Dermis blood vessel endothelial cell (primary cell): ENCODE results near the gene ADAMTS18. TPM values are rescaled to one million over a fixed set of nuclear protein-coding genes. Genes with fewer than 3 reads are reported as not detected.
"Not testable (repeated sequence)": the region's sequence is repeated elsewhere in the genome, so short reads cannot be mapped to it uniquely, and the experiment has no call there.

Experiments
- DNase-seq: peaks from one replicate; pipeline ENCODE4 v3.0.0; 2010
- total RNA-seq: library from RNA; depleted of rRNA; stranded (reverse); fragments of >200 nt; gene quantifications from 2 replicates; pipeline ENCODE4 v1.2.3, GENCODE V29; 2014

ADAMTS18 gene, protein sequence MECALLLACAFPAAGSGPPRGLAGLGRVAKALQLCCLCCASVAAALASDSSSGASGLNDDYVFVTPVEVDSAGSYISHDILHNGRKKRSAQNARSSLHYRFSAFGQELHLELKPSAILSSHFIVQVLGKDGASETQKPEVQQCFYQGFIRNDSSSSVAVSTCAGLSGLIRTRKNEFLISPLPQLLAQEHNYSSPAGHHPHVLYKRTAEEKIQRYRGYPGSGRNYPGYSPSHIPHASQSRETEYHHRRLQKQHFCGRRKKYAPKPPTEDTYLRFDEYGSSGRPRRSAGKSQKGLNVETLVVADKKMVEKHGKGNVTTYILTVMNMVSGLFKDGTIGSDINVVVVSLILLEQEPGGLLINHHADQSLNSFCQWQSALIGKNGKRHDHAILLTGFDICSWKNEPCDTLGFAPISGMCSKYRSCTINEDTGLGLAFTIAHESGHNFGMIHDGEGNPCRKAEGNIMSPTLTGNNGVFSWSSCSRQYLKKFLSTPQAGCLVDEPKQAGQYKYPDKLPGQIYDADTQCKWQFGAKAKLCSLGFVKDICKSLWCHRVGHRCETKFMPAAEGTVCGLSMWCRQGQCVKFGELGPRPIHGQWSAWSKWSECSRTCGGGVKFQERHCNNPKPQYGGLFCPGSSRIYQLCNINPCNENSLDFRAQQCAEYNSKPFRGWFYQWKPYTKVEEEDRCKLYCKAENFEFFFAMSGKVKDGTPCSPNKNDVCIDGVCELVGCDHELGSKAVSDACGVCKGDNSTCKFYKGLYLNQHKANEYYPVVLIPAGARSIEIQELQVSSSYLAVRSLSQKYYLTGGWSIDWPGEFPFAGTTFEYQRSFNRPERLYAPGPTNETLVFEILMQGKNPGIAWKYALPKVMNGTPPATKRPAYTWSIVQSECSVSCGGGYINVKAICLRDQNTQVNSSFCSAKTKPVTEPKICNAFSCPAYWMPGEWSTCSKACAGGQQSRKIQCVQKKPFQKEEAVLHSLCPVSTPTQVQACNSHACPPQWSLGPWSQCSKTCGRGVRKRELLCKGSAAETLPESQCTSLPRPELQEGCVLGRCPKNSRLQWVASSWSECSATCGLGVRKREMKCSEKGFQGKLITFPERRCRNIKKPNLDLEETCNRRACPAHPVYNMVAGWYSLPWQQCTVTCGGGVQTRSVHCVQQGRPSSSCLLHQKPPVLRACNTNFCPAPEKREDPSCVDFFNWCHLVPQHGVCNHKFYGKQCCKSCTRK (N-terminal part only)
- 64.5 and 89.3 TPM in 2 replicates for total RNA-seq

DNA sequence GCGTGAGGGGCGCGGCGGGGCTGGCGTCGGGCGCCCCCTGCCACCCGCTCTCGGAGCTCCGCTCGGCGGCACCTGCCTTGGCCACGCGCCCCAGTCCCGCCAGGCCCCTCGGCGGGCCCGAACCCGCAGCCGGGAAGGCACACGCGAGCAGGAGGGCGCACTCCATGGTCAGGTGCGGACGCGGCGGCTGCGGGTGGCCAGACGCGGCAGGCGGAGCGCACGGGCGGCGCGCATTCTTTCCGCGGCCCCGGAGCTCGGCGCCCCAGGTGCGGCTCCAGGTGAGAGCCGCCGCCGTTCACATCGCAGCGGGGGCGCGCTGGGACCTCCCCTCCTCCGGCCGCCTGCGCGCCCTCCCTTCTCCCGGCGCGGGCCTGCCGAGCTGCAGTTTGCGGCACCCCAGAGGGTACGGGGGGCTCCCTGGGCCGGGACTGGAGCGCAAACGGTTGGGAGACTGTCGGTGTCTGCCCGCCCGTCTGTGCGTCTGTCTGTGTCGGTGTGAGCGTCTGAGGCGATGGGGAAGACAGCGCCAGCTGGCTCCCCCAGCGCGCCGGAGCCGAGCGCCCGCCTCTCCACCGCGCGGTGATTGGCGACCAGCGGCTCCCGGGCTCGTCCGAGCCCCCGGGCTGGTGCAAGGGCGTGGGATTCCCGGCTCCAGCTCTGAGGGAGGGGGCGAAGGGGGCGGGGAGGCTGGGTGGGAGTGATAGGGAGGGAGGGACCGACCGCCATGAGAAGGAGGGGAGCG lies at the start of gene ADAMTS18:
Gene ADAMTS18, minus strand, starts transcription at position 505 of the 742 bp plus-strand sequence. Its CDS starts 339 bp downstream, at position 166.
- peak; percentile 68 for DNase-seq

DNA sequence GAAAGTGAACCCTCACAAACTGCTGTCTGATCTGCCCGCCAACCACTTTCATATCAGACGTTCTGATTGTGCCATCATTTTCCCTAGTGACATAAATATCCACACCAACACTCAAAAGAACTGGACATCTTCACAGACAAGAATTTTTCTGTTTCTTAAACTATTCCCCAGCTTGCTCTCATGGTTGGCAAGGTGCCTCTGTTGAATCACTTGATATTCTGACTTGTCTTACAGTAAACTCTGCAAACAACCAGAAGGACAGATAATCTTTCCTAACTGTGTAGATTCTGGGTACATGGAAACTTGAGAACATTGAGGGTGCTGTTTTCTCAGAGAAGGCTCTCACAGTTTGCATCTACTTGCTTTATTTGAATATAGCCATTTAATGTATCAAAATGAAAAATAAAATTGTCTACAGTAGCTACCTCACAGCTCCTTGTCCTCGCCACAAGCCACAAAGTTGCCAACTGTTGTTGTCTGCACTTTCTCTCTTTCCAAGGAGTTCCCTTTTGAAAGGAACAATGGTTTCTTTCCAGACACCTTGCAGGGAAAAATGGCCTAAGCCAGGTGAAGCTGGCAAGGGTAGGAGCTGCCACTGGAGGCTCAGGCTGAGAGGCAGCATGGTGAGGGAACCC lies 46.0 kb upstream of the ADAMTS18 start:
- DNase-seq, result no peak

DNA sequence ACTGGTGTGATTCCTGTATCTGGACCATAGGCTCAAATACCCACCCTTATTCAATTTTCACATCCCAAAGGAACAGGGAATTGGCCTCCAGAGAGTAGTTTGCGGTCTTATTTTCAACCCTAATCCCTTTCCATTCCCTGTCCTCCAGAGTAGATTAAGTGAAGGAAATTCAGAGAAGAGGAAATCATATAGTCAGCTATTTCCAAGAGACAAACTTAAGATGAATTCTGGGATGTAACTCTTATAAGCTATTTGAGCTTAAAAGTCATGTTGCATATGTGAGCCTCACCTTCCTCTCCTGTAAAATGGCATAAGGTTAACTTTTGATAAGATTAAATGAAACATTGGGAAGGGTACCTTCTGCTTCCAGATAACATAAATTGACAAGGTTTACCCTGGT lies 37.4 kb upstream of the ADAMTS18 start:
- no peak for DNase-seq

DNA sequence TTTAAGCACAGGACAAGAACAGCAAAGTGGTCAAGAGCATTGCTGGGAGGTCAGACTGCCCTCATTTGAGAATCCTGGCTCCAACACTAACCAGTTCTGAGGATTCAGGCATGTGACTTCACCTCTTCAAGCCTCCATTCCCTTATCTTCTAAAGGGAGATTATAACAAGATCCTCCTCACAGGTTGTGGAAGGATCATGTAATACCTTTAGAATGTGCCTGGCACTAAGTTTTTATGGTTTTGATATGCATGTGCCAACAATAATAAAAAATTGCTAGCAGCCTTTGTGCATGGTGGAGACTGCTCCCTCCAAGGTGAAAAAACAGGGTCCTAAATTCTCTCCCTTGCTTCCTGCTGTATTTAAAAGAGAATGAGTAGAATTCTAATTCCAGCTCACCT lies 36.0 kb upstream of the ADAMTS18 start:
- no peak for DNase-seq

DNA sequence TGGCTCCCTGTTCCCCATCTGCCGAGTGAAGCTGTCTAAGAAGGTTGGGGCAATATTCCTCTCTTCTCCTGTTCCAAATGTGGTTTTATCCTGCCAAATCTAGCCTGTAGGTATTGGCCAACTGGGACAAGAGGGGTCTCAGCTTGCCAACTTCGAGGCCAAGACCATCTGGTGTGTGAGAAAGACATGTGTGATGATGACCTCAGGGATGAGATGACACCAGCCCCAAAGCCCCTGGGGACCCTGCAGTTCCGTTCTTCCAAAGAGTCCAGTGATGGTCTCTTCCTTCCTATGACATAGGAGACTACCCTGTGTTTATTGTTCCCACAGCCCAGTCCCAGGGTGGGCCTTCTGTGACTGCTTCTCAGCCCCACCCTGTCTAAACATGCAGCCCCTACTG lies 34.8 kb upstream of the ADAMTS18 start:
- DNase-seq, result no peak

DNA sequence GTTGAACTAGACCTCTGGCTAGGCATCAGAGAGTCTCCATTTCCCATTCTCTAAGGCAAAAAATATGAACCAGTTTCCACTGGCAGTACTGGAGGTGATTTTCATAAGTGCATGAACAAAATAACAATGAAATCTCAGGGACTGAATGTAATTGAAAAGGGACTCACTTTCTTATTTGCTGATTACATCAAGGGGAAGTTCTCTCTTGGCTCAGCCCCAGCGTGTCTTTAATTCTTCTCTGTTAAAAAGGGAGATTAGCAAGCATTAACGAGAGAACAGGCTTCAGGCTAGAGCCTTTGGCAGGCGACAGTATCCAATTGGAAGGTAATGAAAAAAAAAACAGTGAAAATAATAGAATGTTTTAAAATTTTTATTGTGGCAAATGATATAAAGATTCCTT lies 34.0 kb upstream of the ADAMTS18 start:
- peak; percentile 41 for DNase-seq

DNA sequence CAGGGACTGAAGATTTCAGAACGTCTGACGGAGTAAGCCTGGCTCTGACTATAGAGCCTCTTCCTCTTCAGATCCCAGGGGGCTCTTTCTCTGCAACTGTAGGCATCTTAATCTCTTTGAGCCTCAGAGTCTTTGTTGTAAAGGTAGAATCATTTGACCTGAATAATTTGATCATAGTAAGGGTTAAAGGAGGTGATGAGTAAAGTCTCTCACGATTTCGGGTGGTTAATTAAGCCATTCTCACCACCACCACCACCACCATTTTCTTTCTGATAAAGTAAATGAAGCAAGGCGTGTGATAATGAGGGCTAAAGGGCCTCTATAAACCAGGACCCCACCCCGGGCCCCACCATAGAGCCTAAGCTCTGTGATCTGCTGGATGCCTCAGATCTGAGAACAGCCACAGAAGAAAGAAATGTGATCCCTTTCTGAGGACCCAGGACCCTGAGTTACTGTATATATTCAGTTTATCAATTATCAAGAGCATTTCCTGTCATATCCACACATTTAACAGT lies 33.0 kb upstream of the ADAMTS18 start:
- no peak for DNase-seq

DNA sequence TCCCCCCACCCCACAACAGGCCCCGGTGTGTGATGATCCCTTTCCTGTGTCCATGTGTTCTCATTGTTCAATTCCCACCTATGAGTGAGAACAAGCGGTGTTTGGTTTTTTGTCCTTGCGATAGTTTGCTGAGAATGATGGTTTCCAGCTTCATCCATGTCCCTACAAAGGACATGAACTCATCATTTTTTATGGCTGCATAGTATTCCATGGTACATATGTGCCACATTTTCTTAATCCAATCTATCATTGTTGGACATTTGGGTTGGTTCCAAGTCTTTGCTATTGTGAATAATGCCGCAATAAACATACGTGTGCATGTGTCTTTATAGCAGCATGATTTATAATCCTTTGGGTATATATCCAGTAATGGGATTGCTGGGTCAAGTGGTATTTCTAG lies 28.8 kb upstream of the ADAMTS18 start:
- not testable (repeated sequence) for DNase-seq

DNA sequence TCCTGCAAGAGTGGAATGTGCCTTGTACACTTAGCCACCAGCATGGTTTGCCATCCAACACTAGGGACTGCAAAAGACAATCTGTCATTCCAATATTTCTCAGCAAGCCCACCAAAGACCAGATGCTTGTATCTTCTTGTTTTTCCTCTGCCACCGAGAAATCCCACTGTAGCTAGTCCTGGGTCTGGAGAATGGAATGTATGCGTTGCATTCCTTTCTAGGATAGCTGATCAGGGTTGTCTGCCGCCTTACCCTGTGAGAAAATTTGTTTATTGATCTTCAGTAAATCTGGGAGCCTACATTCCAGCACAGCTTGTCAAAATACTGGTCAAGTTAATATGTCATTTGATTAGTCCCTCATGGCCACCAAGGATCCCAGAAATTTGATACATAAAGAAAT lies 28.1 kb upstream of the ADAMTS18 start:
- DNase-seq, result no peak

DNA sequence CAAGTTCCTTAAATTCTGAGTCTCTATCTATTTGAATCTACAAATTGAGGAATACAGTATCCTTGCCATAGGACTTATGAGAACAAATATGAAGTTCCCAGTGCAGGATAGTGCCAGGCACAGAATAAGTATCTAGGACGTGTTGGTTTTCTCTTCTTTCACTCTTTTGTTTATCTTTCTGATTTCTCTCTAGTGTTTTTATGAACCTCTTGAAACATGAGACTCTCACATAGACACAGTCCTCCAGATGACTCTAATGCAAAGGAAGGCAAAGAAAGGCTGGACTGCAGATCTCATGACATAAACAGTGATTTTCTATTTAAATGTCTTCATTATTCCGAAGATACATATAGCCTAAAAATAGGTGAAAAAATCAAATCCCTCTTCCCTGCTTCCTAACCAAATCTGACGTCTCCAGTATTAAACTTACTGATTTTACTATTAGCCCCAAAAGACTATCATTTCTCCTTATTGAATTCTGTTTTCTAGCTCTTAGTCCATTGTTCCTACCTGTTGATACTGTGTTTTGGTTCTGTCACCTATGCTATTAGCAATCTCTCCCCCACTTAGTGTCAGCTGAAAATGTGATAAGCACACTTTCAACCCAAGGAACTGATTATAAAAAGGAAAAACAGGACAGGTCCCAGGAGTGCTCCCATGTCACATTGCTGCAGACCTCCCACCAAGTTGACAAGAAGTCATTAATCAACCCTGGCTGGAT lies 24.9 kb upstream of the ADAMTS18 start:
- DNase-seq, result no peak

DNA sequence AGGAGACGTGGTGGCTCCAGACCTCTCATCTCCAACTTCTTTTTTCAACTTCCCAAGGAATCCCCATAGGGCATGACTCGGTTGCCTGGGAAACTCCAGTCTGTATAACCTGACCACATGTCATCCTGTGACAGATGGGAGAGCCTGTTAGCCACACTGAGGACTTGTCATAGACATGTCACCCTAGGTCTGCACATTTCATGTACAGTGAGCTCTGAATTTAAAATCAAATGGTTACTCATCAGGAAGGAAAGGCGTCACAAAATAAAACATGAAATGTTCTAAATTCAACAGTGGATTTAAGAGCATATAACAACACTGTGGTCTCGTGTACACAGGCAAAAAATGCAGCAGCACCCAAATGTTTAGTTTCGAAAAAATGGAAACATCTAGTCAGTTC lies 22.2 kb upstream of the ADAMTS18 start:
- DNase-seq, result peak; percentile 92

DNA sequence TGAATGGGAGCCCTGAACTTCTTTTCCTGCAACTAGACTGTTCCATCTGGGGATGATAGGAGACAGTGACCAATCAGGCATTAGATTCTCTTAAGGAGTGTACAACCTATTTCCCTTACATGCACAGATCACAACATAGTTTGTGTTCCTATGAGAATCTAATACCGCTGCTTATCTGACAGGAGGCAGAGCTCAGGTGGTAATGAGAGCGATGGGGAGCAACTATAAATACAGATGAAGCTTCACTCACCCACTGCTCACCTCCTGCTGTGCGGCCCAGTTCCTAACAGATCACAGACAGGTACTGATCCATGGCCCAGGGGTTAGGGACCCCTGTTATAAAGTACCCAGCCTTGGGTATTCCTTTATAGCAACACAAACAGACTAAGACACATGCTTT lies 17.4 kb upstream of the ADAMTS18 start:
- no peak for DNase-seq

DNA sequence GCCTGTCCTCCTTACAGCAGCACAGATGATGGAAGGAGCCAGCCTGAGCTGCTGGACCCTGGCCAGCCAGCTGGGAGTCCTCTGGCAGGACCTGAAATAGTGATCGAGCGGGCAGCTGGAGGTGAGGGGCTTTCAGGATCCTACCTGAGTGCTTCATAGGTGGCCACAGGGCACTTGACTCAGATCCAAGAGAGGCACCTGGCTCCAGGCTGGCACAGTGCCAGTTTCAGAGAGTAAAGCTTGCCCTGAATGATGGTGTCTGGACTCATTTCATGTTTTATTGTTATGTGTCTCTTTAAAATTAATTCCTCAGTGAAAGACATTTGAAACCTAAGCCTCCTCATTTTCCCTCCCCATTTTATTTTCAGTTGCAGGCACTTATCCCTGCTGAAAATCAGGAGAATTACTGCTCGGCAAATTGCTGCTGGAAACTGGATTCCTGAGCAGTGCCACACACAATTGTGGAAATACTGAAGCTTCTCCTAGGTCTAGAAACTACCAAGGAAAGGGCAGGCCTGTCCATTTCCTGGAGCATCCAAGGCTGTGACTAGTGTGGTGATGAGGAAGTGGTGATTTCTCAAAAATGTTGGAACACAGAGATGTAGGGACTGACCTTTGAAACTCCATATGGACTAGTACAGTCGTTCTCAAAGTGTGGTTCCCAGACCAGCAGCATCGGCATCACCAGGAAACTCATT lies 16.1 kb upstream of the ADAMTS18 start:
- DNase-seq, result no peak

DNA sequence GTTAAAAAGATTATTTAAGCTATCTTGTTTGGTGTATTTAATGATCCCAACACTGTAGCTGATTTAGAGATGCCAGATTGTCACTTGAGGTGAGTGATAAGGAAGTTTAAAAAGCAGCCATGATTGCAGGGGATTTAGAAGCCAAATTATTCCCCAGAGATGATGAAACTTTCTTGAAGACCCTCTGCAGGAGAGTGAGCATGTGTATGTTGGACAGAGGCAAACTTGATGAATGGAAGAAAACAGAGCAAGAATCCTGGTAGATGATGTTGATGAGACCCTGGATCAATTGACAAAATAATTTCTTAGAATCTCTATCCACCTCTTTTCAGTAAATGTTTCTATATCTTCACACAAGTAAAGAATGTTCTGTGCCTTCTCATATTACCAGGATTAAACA lies 14.4 kb upstream of the ADAMTS18 start:
- DNase-seq, result no peak

DNA sequence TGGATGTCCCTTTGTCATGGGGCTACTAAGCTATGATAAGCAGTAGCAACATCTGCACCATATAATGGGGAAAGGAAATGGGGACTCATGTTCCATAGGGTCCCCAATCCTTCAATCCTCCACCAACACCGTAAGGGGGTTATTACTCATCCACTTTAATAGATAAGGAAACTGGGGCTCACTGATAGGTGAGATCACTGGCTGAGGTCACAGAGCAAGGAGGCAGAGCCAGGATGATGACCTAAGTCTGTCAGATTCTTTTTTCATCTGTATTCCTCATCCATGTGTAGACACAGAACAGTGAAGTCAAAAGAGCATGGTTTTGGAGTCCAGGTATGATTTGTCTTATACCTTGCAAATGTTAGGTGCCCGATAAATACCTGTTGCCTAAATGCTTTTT lies 10.5 kb upstream of the ADAMTS18 start:
- no peak for DNase-seq

DNA sequence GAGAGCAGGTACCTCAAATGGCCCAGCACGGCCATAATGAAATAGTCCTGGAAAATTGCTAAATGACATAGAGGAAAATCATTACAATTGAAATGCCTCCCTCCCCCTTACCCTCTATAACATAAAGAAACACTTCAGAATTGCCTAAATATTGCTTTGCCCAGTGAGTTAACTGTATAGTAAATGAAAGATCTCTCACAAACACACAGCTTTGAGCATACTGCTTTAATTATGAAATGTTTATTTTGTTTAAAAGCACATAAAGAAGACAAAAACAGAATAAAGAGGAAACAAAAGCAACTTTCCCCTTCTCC lies 9.3 kb upstream of the ADAMTS18 start:
- DNase-seq, result no peak

DNA sequence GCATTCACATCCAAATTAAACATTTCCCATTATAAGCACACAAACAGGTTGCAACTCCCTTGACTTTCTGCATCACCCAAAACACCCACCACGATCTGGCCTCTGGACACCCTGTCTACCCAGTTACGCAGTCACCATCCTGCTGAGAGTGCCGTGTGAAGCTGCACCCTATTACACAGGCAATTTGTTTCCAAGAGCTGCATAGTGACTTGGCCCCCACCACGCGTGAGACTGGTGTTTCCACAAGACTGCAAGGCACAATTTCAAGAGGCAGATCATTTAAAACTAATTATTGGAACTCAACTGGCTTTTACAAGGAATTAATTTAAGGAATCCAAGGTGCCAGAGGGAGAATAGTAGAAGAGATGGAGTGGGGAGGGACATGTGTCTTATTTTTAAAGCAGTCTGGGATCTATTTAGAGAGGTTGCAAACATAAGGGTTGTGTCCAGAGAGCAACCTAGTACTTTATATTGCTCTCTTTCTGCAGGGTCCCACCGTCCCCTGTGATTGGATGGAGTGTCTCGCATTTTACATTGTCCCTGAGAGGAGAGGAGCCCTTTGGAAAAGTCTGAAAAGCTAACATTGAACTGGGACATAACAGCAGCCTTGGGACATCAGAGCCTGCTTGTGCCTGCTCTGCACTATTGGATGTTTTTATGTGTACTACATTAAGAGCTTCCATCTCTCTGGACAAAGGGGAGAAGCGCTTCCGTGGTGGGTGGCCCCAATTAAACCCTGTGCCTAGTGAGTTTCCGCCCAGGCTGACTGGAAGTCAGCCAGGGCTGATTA lies 8.7 kb upstream of the ADAMTS18 start:
- no peak for DNase-seq

DNA sequence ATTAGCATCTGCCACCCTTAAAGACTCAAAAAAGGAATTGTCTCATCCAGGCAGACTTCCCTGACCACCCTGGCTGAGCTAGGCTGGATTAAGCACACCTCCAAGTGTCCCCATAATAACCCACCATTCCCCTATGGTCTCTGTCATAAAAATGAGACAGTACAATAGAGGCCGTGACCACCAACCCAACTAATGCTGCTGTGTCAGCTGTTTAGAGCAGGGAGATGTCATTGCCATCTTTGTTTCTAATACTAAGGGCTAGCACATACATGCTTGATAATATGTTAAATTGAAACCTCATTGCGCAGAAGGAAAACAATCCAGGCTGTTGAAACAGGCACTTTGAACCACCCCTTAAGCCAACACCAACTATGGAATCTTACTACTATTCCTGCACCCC lies 7.2 kb upstream of the ADAMTS18 start:
- DNase-seq, result no peak

DNA sequence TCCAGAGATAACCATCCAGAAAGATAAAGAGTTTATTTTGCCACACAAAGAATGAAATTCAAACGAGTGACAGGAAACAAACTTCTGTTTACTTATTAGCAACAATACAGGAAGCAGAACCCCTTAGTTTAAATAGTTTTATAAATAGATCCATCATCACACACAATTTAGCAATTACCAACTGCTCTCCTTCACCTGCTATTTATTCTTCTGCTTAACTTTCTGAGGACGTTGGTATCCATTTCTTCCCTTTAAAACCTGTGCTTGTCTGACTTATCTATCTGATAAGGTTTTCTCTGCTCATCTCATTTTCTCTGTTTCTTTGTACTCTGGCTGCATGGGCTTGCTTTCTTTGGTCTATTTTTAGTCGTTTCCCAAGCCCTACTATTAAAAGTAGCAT lies 4.3 kb upstream of the ADAMTS18 start:
- DNase-seq, result no peak

DNA sequence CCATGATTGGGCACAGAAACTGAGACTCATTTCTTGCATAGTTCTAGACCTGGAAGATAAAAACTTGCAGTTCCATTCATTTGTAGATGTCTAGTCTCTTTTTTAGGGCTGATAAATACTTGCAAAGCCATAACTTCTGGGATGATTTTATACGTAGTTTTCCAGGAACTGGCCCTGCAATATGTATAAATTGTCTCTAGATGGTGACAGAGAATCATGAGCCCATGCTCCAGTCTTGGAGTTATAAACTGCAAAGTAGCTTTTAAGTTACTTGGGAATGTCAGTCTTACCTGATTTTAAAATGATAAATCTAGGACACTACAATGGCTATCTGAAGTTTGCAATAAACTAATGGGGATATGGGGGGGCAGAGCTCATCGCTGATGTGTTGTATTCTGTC lies 3.0 kb upstream of the ADAMTS18 start:
- peak; percentile 81 for DNase-seq
